MCF 10A (cell line): Measurements from ENCODE around the gene GPC6. TPM values are rescaled to one million over a fixed set of nuclear protein-coding genes. Genes with fewer than 3 reads are reported as not detected.

Experiments used
- BruUV-seq: library from RNA; stranded (reverse); fragments of 400-500 nt; replicated peaks from 2 replicates; lab custom pipeline; 2021; lab: Mats Ljungman, UMichigan
- CTCF ChIA-PET: fragments of 300-600 bp; sonication (Branson Sonifier 250); formaldehyde crosslinking; extraction: SDS; loops from one replicate; lab custom pipeline; 2021; ENCODE audit warnings: antibody characterized with exemption, inconsistent platforms; lab: Yijun Ruan, JAX
- POLR2A ChIA-PET: fragments of 300-600, 350-650 bp; sonication (Branson Sonifier 250); formaldehyde crosslinking; extraction: SDS; loops from one replicate; lab custom pipeline; 2020; ENCODE audit warnings: antibody characterized with exemption, inconsistent platforms; lab: Yijun Ruan, JAX
- DNase-seq: peaks from one replicate; pipeline ENCODE4 v3.0.0-alpha.2; 2018; ENCODE audit not compliant: unreplicated experiment
- H3K27ac Mint-ChIP-seq: one replicate; pipeline ENCODE4 v1.8.0; 2022; ENCODE audit warnings: mild to moderate bottlenecking, low read depth, mixed read lengths; ENCODE audit not compliant: unreplicated experiment
- H3K27me3 Mint-ChIP-seq: one replicate; pipeline ENCODE4 v1.8.0; 2022; ENCODE audit warnings: mixed read lengths; ENCODE audit not compliant: insufficient read depth, unreplicated experiment
- H3K36me3 Mint-ChIP-seq: one replicate; pipeline ENCODE4 v1.8.0; 2022; ENCODE audit warnings: mild to moderate bottlenecking, moderate library complexity, mixed read lengths; ENCODE audit not compliant: insufficient read depth, unreplicated experiment
- H3K4me1 Mint-ChIP-seq: one replicate; pipeline ENCODE4 v1.8.0; 2022; ENCODE audit warnings: mixed read lengths; ENCODE audit not compliant: insufficient read depth, unreplicated experiment
- H3K4me3 Mint-ChIP-seq: one replicate; pipeline ENCODE4 v1.8.0; 2022; ENCODE audit warnings: mild to moderate bottlenecking, moderate library complexity, mixed read lengths; ENCODE audit not compliant: unreplicated experiment
- H3K9me3 Mint-ChIP-seq: one replicate; pipeline ENCODE4 v1.8.0; 2022; ENCODE audit warnings: mixed read lengths; ENCODE audit not compliant: unreplicated experiment
- intact Hi-C: fragments of 100-400 bp; cut with micrococcal nuclease; formaldehyde crosslinking; loops from 2 replicates; pipeline ENCODE4 v1.14.1; 2022
- total RNA-seq: library from RNA; stranded (reverse); gene quantifications from 2 replicates; pipeline ENCODE4 v1.2.3, GENCODE V29; 2022
- TF ChIP-seq, protein P1 (sequence below): fragments of 200-600 bp; IDR thresholded peaks from one replicate; pipeline ENCODE4 v1.8.0; 2022; ENCODE audit warnings: antibody characterized with exemption, mild to moderate bottlenecking; ENCODE audit not compliant: unreplicated experiment

The GPC6 gene
- total RNA-seq, 1 experiment from 2014 or later: 8.4 TPM

DNA sequence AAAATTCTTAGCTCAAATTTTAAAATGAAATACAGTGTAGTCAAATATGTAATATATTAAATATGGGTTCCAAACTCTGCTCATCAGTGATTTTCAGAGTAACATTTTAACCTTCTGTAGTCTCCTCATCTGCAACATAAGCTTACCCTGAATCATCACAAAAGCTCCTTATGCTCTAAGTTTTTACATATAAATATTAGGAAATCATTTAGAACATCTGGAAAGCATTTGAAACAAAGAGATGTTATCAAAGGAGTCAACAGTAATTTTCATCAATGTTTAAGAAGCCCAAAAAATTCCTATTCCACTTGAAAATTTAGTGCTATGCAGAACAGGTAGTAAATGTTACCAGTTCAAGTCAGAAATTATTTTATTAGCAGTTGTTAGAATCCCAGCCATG, 1028.1 kb downstream of the GPC6 start:
- intact Hi-C loops: no loop called here
- CTCF ChIA-PET: interaction anchor here (0.8 kb wide), 1 partner anchor 18 kb away, joined by 5 read pairs; no protein-coding TSS in a partner anchor
- POLR2A ChIA-PET: no interaction called here

DNA sequence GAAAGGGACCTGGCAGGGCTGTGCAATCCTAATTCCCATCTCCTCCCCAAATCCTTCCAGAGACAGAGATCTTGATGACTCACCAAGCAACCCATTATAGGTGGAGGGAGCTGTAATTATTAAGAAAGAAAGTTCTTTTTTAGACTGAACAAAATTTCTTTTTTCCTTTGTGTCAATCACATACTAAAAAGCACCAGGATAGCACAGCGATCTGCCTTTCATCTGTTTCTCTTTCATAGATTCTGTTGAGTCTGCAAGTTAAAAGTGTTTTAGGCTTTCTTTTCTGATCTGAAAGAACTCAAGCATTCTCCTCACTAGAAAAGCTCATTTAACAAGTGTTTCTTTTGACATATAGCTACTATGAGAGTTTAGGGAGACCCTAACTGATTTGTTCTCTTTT, 1030.1 kb downstream of the GPC6 start:
- Mint-ChIP-seq H3K4me3 (no peak overlapping the region), H3K36me3 (no peaks in the 10 kb centered on the region), H3K27ac (no peak overlapping the region), H3K4me1 (no peaks in the 10 kb centered on the region), H3K27me3 (no peaks in the 10 kb centered on the region), H3K9me3 (no peaks in the 10 kb centered on the region)
- ChIA-PET CTCF (interaction anchor here (0.6 to 0.8 kb wide), 2 partner anchors 66 to 1030 kb away, joined by 3 to 5 read pairs; partner anchors contain the start of gene GPC6), POLR2A (interaction anchor here (1.4 kb wide), 1 partner anchor 23 kb away, joined by 5 read pairs; no protein-coding TSS in a partner anchor)
- DNase-seq: no peak
- TF ChIP-seq, protein P1, sequence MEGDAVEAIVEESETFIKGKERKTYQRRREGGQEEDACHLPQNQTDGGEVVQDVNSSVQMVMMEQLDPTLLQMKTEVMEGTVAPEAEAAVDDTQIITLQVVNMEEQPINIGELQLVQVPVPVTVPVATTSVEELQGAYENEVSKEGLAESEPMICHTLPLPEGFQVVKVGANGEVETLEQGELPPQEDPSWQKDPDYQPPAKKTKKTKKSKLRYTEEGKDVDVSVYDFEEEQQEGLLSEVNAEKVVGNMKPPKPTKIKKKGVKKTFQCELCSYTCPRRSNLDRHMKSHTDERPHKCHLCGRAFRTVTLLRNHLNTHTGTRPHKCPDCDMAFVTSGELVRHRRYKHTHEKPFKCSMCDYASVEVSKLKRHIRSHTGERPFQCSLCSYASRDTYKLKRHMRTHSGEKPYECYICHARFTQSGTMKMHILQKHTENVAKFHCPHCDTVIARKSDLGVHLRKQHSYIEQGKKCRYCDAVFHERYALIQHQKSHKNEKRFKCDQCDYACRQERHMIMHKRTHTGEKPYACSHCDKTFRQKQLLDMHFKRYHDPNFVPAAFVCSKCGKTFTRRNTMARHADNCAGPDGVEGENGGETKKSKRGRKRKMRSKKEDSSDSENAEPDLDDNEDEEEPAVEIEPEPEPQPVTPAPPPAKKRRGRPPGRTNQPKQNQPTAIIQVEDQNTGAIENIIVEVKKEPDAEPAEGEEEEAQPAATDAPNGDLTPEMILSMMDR: no peak
- no TSS peak for BruUV-seq
- intact Hi-C loops: no loop called here

More for the DNA sequence above, 1028.1 kb downstream of the GPC6 start:
- Mint-ChIP-seq H3K27ac (no peak overlapping the region), H3K27me3 (no peaks in the 10 kb centered on the region), H3K36me3 (peaks cover 3% of the 10 kb centered on the region), H3K4me1 (peaks cover 2% of the 10 kb centered on the region), H3K9me3 (no peaks in the 10 kb centered on the region), H3K4me3 (no peak overlapping the region)
- TF ChIP-seq, protein P1: no peak
- no TSS peak for BruUV-seq
- DNase-seq: no peak

DNA sequence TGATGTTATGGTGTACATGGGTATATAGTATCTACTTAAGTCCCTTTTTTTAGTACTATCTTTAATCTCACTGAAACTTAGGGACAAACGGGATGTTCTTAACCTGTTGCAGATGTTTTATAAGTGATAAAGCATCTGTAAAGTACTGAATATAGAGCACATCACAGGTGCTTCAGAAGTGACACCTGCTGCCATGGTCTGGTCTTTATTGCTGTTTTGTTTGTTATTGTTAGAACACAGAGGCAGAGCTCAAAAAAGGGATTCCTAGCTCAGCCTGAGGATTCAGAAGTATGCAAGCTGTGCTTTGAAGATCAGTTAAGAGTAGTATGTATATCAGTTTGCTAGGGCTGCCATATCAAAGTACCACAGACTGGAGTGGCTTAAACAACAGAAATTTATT, 1033.4 kb downstream of the GPC6 start:
- Mint-ChIP-seq H3K4me3 (no peak overlapping the region), H3K27me3 (no peaks in the 10 kb centered on the region), H3K9me3 (no peaks in the 10 kb centered on the region), H3K27ac (no peak overlapping the region), H3K36me3 (no peaks in the 10 kb centered on the region), H3K4me1 (no peaks in the 10 kb centered on the region)
- ChIA-PET POLR2A (no interaction called here), CTCF (no interaction called here)
- TF ChIP-seq, protein P1: no peak
- BruUV-seq: no TSS peak
- intact Hi-C loops: no loop called here
- DNase-seq: no peak

DNA sequence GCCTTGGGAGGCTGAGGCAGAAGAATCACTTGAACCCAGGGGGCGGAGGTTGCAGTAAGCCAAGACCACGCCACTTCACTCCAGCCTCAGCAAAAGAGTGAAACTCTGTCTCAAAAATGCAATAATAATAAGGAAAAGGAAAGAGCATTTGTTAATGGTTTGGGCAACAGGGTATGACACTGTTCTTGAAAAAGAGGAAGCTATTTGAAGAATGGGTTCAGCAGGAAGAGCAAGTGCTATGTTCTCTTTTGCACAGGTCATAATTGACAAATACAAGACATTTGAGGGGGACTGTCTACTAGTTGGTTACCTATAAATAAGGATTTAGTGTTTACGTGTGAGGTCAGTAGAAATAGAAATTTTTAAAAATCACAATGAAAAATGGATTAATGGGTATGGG, 1034.6 kb downstream of the GPC6 start:
- H3K27me3 Mint-ChIP-seq: no peaks in the 10 kb centered on the region
- H3K4me1 Mint-ChIP-seq: peaks cover 6% of the 10 kb centered on the region
- H3K9me3 Mint-ChIP-seq: no peaks in the 10 kb centered on the region
- H3K36me3 Mint-ChIP-seq: no peaks in the 10 kb centered on the region
- TF ChIP-seq, protein P1: no peak
- intact Hi-C loops: no loop called here
- no TSS peak for BruUV-seq
- no peak overlapping the region for H3K4me3 Mint-ChIP-seq
- POLR2A ChIA-PET: no interaction called here
- no peak for DNase-seq
- CTCF ChIA-PET: no interaction called here
- no peak overlapping the region for H3K27ac Mint-ChIP-seq
